Muscle of leg (tissue), 11 donors: Measurements from ENCODE around the gene KLK12. TPM values are rescaled to one million over a fixed set of nuclear protein-coding genes. Genes with fewer than 3 reads are reported as not detected.

Experiments used
- DNase-seq: peaks from one replicate; pipeline ENCODE4 v3.0.0; 2013
- H3K27ac ChIP-seq: one replicate; pipeline ENCODE4 v1.5.1; 2013; ENCODE audit warnings: mild to moderate bottlenecking, low read length, control low read depth
- H3K27me3 ChIP-seq: one replicate; pipeline ENCODE4 v1.6.1; 2013; ENCODE audit warnings: low read length; ENCODE audit not compliant: control insufficient read depth, insufficient read depth
- H3K36me3 ChIP-seq: one replicate; pipeline ENCODE4 v1.6.1; 2013; ENCODE audit warnings: low read length; ENCODE audit not compliant: control insufficient read depth, insufficient read depth
- H3K4me1 ChIP-seq: one replicate; pipeline ENCODE4 v1.6.1; 2013; ENCODE audit warnings: low read length; ENCODE audit not compliant: control insufficient read depth, insufficient read depth
- H3K4me3 ChIP-seq: one replicate; pipeline ENCODE4 v1.5.1; 2013; ENCODE audit warnings: low read length, control low read depth
- H3K9me3 ChIP-seq: replicated peaks from 2 replicates; pipeline ENCODE4 v1.6.1; 2013; ENCODE audit warnings: low read depth, low read length; ENCODE audit not compliant: control insufficient read depth
- WGBS: methylation state at CpG from one replicate; pipeline ENCODE4 v1.1.5; 2013; ENCODE audit warnings: missing lambda C conversion rate; ENCODE audit not compliant: insufficient coverage; 5-methylcytosine and 5-hydroxymethylcytosine counted together
- polyA plus RNA-seq, 8 donors: library from polyadenylated mRNA; unstranded; fragments of 120-200 nt; gene quantifications; one replicate each; pipeline versions ENCODE4 v1.2.1 to v1.2.3, GENCODE V29; 2013; ENCODE audit warnings: inconsistent platforms in 1 of 8, low replicate concordance in 1 of 8; ENCODE audit not compliant: insufficient read length in 8 of 8, insufficient read depth in 1 of 8
- total RNA-seq: library from RNA; stranded (reverse); fragments of 120-200 nt; gene quantifications from one replicate; pipeline ENCODE4 v1.2.4, GENCODE V29; 2013

Gene KLK12
- total and polyA plus RNA-seq, 9 donors, result not detected

- no peak for DNase-seq
- Histone ChIP-seq H3K4me3 (no peak overlapping the region), H3K27ac (no peak overlapping the region), H3K36me3 (no peaks in the 10 kb centered on the region), H3K9me3 (no peaks in the 10 kb centered on the region), H3K4me1 (peaks cover 6% of the 10 kb centered on the region), H3K27me3 (peaks cover 70% of the 10 kb centered on the region)
- under 1% methylated on average over 45 of the region's 68 CpGs for WGBS
Measured at GRCh38 chr19:51018745-51019543, 15.9 kb downstream of the KLK12 start.

DNA sequence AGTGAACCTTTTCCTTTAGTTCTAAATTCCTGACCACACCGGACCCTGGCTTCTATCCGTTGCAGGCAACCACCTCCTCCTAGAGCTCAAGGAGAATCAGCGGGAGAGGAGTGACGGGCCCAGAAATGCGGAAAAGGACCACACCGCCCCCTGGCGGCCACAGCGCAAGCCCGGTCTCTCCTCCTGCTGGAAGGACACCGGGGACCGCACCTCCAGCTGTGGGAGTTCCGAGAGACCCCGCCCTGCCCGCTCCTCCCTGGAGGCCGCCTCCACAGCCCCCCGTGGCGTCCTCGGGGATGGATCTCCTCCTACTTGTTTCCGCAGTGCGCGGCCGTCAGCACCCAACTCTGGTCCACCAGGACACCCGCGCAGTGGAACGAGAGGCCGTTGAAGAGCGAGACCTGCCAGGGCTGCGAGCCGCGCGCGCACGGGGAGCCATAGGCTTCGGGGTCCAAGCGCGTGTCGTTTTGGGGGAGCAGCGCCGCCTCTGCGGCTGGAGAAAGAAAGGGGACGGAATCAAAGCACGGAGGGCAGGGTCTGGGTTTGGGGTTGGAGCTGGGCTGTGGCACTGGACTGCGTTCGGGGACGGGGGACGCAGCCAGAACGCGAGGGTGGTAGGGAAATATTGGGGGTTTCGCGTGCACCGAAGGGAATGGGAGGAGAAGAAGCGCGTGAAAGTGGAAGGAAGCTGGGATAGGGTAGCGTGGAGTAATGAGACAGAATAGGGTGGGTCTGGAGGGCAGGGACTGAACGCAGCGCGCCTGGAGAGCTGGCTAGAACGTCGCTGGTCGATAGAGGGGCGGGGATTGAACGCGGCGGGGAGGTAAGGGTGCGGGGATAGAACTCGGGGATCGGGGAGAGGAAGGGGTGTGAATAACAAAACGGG, 17.8 kb downstream of the KLK12 start:
- H3K27me3 ChIP-seq, result peaks cover 62% of the 10 kb centered on the region
- H3K27ac ChIP-seq, result no peak overlapping the region
- no peak overlapping the region for H3K4me3 ChIP-seq
- peaks cover 6% of the 10 kb centered on the region for H3K4me1 ChIP-seq
- no peaks in the 10 kb centered on the region for H3K9me3 ChIP-seq
- no peak for DNase-seq
- H3K36me3 ChIP-seq, result no peaks in the 10 kb centered on the region
- under 1% methylated on average over 64 of the region's 68 CpGs for WGBS

DNA sequence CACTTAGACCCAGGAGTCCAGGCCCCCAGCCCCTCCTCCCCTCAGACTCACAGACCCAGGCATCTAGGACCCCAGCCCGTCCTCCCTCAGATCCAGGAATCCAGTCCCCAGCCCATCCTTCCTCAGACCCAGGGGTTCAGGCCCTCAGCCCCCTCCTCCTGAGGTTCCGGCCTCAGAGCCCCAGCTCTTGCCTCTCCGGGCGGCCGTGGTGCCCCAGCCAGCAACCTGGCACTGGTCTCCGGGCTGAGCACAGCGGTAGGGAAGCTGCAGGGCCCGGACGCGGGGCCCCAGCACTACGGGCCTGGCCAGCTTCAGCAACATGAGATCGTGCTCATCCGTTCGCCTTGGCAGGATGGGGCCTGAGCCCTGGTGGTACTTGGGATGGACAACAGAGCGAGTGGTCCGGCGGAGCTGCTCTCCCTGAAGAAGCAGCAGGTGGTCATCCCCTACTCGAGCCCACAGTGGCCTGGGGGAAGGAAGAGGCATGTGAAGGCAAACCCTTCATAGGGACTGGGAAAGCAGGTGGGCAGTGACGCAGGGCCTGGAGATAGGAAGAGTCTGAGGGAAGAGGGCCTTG, 19.0 kb downstream of the KLK12 start:
- peaks cover 58% of the 10 kb centered on the region for H3K27me3 ChIP-seq
- peaks cover 6% of the 10 kb centered on the region for H3K4me1 ChIP-seq
- DNase-seq, result no peak
- H3K27ac ChIP-seq, result no peak overlapping the region
- H3K9me3 ChIP-seq, result no peaks in the 10 kb centered on the region
- WGBS, result 86% methylated on average over 19 of the region's 19 CpGs
- H3K4me3 ChIP-seq, result no peak overlapping the region
- H3K36me3 ChIP-seq, result no peaks in the 10 kb centered on the region

- H3K36me3 ChIP-seq, result no peaks in the 10 kb centered on the region
- no peak overlapping the region for H3K27ac ChIP-seq
- no peaks in the 10 kb centered on the region for H3K9me3 ChIP-seq
- DNase-seq, result no peak
- H3K4me1 ChIP-seq, result peaks cover 6% of the 10 kb centered on the region
- WGBS, result 60% methylated on average over 1 of the region's 6 CpGs
- peaks cover 44% of the 10 kb centered on the region for H3K27me3 ChIP-seq
- no peak overlapping the region for H3K4me3 ChIP-seq
Measured at GRCh38 chr19:51014242-51014641, 20.6 kb downstream of the KLK12 start.

DNA sequence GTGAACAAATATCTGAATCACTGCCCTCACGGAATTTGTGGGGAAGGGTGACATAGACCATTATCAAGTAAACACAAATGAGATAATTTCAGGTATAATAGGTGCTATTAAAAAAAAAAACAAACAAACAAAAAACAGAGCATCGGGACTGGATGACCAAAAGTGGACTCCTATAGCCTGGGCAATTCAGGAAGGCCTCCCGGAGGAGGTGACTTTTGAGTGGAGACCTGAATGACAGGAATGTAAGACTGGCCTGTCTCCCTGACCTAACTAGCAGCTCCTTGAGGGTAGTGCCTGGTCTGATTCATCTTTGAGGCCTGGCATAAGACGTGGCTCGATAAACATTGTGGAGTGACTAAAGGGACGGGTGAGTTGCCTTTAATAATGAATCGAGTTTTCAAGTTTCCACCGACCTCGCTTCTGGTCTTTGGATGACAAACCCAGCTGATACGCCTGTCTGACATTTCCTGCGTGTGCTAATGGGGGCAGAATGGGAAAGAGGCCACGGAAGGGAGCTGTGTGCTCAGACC, 22.1 kb downstream of the KLK12 start:
- no peaks in the 10 kb centered on the region for H3K36me3 ChIP-seq
- peaks cover 6% of the 10 kb centered on the region for H3K4me1 ChIP-seq
- no peaks in the 10 kb centered on the region for H3K9me3 ChIP-seq
- no peak for DNase-seq
- peaks cover 32% of the 10 kb centered on the region for H3K27me3 ChIP-seq
- no peak overlapping the region for H3K4me3 ChIP-seq
- WGBS, result 76% methylated on average over 10 of the region's 12 CpGs
- H3K27ac ChIP-seq, result no peak overlapping the region

DNA sequence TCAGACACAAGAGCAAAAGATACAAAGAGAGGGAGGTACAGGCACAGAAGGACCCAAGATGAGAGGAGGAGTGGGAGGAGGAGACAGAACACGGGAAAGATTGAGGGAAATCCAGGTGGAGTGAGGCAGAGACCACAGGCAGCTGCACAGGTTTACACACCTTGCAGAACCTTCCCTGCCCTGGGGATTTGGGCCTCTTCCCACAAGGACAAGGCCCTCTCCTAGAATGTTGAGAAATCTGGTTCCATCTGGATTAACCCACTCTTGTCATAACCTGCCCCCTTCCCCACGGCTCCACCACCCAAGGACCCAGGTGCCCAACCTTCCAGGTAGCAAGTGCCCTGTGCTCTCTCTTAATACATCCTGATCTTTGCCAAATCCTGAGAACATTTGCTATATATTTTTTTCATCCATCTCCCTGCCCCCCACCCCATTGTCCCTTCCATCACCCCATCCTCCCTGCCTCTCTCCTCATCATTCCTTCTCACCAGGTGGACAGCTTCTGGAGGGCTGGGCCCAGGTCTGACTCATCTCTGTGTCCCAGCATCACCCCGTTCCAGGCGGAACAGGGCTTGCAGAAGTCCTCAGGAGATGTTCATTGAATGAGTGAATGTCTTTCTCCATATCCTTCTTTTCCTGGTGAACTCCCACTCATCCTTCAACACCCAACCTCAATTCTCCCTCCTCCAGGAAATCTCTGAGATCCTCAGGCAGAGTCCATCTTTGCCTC, 24.6 kb downstream of the KLK12 start:
- H3K4me1 ChIP-seq, result no peaks in the 10 kb centered on the region
- peaks cover 8% of the 10 kb centered on the region for H3K27me3 ChIP-seq
- no peak overlapping the region for H3K27ac ChIP-seq
- WGBS, result 48% methylated on average over 2 of the region's 4 CpGs
- DNase-seq, result no peak
- no peaks in the 10 kb centered on the region for H3K36me3 ChIP-seq
- H3K4me3 ChIP-seq, result no peak overlapping the region
- H3K9me3 ChIP-seq, result no peaks in the 10 kb centered on the region

DNA sequence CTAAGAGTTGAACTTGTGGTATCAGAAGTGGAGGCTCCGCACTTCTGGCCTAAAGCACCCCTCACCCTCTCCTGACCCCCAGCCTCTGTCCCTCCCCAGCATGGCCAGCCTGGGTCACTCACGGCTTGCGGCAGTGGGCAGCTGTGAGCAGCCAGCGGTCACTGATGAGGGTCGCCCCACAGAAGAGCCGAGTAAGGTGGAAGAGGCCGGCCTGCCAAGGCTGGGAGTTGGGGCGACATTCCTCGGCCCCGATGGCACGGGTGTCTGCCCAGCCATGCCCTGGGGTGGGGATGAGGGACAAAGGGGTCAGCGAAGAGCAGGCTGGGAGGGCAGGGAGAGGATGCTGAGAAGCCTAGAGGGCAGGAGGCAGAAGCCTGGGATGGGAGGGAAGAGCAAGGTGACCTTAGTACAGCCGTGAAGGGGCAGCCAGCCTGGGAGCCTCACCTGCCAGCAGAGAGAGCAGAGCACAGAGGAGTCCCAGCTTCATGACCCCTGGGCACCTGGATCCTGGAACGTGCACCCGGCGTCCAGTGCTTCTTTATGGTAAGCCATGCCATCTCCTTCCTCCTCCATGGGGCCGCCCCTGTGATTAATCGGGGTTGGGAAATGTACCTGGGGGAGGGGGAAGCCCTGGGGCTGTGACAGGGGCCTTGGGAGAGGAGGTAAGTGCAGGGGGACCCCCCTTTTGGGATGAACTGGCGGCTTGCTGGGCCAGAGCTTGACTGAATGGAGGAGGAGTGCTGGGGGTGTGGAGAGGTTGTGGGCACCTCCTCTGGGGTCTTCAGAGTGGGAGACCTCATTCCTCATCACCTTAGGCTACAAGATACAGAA, 25.5 kb downstream of the KLK12 start:
- peaks cover 3% of the 10 kb centered on the region for H3K27me3 ChIP-seq
- no peak overlapping the region for H3K4me3 ChIP-seq
- no peaks in the 10 kb centered on the region for H3K9me3 ChIP-seq
- 81% methylated on average over 12 of the region's 19 CpGs for WGBS
- no peaks in the 10 kb centered on the region for H3K4me1 ChIP-seq
- DNase-seq, result no peak
- no peak overlapping the region for H3K27ac ChIP-seq
- H3K36me3 ChIP-seq, result no peaks in the 10 kb centered on the region

- Histone ChIP-seq H3K36me3 (no peaks in the 10 kb centered on the region), H3K27ac (no peak overlapping the region), H3K27me3 (peaks cover 3% of the 10 kb centered on the region), H3K4me1 (no peaks in the 10 kb centered on the region), H3K9me3 (no peaks in the 10 kb centered on the region), H3K4me3 (no peak overlapping the region)
- no CpG with 5 or more reads among the region's 3 CpGs for WGBS
- no peak for DNase-seq
Measured at GRCh38 chr19:51007488-51007887, 27.3 kb downstream of the KLK12 start.

DNA sequence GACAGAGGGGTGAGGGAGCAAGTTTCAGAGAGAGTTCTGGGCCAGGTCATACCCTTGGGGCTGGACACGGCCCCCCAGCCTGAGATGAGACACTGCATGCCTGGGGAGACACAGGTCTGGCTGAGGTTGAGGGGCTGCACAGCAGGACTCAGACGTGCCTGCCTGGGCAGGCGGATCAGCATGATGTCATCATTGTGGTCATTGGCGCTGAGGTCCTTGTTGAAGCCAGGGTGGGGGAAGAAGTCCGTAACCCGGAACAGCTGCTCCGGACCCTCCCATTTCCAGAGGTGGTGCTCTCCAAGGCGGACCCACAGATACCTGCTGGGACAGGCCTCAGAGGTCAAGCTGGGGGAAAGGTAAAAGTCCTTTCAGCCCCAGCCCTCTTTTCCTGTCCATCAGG, 28.4 kb downstream of the KLK12 start:
- H3K27me3 ChIP-seq, result peaks cover 14% of the 10 kb centered on the region
- 53% methylated on average over 7 of the region's 8 CpGs for WGBS
- no peaks in the 10 kb centered on the region for H3K9me3 ChIP-seq
- no peak for DNase-seq
- H3K36me3 ChIP-seq, result no peaks in the 10 kb centered on the region
- no peaks in the 10 kb centered on the region for H3K4me1 ChIP-seq
- H3K4me3 ChIP-seq, result no peak overlapping the region
- no peak overlapping the region for H3K27ac ChIP-seq
